ENCODE data around the gene IDH3B.

Gene IDH3B

DNA sequence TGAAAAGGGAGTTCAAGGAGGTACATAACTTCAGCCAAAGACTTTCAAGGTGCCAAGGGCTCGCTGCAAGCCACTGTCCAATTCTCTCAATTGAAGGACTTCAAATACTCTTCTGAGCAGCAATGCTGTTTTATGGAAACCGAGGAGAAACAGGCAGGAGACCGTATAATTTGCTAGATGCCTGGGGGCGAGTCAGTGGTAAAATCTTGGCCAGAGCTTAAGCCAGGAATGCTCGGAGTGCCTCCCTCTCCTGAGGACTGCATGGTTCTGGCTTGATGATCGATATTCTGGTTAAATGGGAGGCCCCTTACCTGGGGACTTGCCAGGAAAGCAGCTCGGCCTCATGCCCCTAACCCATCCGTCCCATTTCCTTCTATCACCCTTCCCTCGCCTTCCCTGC lies 47.4 kb downstream of the IDH3B start:
- TF ChIP-seq, protein P1, sequence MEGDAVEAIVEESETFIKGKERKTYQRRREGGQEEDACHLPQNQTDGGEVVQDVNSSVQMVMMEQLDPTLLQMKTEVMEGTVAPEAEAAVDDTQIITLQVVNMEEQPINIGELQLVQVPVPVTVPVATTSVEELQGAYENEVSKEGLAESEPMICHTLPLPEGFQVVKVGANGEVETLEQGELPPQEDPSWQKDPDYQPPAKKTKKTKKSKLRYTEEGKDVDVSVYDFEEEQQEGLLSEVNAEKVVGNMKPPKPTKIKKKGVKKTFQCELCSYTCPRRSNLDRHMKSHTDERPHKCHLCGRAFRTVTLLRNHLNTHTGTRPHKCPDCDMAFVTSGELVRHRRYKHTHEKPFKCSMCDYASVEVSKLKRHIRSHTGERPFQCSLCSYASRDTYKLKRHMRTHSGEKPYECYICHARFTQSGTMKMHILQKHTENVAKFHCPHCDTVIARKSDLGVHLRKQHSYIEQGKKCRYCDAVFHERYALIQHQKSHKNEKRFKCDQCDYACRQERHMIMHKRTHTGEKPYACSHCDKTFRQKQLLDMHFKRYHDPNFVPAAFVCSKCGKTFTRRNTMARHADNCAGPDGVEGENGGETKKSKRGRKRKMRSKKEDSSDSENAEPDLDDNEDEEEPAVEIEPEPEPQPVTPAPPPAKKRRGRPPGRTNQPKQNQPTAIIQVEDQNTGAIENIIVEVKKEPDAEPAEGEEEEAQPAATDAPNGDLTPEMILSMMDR (IDR thresholded peaks at IDR 0.05; ENCODE audit: borderline replicate concordance, insufficient read depth, low read depth, low read length) = no peak
- H3K4me3 ChIP-seq (ENCODE audit: low read depth, low read length) = no peak overlapping the region

DNA sequence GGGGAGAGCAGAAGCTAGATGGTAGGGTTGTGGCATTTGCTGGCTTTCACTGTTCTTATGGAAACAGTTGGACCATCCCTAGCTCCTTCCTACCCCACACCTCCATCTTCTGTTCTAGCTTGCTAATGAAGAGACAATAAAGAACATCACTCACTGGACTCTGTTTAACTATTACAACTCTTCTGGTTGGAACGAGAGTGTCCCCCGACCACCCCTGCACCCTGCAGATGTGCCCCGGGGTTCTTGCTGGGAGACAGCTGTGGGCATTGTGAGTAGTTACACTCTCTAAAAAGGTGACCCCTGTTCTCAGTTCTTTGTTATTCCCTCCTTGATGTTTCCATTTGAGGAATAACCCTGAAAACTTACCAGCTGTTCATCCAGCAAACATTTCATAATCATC lies 51.9 kb downstream of the IDH3B start:
- H3K4me3 ChIP-seq (ENCODE audit: low read depth, low read length) = no peak overlapping the region
- TF ChIP-seq, protein P1 (IDR thresholded peaks at IDR 0.05; ENCODE audit: borderline replicate concordance, insufficient read depth, low read depth, low read length) = no peak

DNA sequence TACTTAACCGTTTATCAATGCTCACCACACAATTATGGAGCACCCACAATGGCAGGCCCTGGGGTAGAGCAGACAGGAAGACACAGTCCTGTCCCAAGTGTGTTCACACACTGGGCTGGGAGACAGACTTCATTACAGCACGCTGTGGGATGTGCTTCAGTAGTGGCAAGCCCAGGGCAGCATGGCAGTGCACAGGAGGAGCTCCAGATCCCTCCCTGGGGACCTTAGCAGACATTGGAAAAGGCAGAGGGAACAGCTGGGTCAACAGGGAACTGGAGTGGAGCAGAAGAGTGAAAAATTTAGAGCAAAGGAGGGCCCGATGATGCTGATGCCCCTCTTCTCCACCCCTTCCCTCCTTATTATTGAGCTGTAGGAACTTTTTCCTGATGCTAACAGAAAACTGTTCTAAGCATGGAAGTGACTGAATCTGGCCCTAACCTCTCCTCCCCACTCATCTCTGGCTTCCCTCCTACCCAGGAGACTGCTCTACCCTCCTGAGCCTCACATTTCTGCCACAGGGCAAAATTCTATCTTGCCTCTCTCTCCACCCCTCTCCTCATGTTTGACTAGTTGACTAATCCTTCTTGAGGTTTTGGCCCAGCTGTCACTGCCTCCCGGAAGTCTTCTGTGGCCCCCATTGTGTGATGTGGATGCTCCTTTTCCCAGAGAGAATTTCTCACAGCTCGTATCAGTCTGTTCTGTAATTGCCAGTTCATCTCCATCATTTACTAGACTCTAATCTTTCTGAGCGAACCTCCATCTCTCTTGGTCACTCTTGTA lies 52.9 kb downstream of the IDH3B start:
- no peak overlapping the region for H3K4me3 ChIP-seq (ENCODE audit: low read depth, low read length)
- TF ChIP-seq, protein P1 (IDR thresholded peaks at IDR 0.05; ENCODE audit: borderline replicate concordance, insufficient read depth, low read depth, low read length) = no peak

DNA sequence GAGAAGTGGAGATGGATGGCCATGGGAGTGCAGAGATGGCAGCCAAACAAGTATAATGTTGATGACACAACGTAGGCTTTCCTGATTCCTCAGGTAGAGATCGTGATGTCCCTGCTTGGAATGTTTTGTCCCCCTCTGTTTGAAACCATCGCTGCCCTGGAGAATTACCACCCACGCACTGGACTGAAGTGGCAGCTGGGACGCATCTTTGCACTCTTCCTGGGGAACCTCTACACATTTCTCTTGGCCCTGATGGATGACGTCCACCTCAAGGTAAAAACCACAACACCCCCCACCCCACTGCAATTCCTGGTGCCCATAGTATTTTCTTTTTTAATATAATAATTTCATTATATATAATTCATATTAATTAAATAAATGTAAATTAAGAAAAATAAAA lies 53.7 kb downstream of the IDH3B start:
- TF ChIP-seq, protein P1 (IDR thresholded peaks at IDR 0.05; ENCODE audit: borderline replicate concordance, insufficient read depth, low read depth, low read length) = no peak
- H3K4me3 ChIP-seq (ENCODE audit: low read depth, low read length) = no peak overlapping the region

Data from GM12875 (cell line).